ENCODE measurements around the gene TCP11X1. TPM values are rescaled to one million over a fixed set of nuclear protein-coding genes. Genes with fewer than 3 reads are reported as not detected.
A peak's percentile ranks its signal among the peaks of the same experiment; 100 is the strongest.
"Not testable (repeated sequence)": the region's sequence is repeated elsewhere in the genome, so short reads cannot be mapped to it uniquely, and the experiment has no call there.

Gene TCP11X1
- total RNA-seq (not detected), polyA plus RNA-seq (ENCODE audit: insufficient read length in 6 of 6) (under 1 TPM in 1 of 6 donors, not detected in 5; 0.25 TPM)
- long read RNA-seq, donor 1, result 0 reads
- long read RNA-seq, donor 2, result 0 reads
- long read RNA-seq, donor 3, result 0 reads
- long read RNA-seq, donor 4, result 0 reads
- long read RNA-seq, donor 5, result 0 reads
- long read RNA-seq, donor 6, result 0 reads
- long read RNA-seq, donor 7, result 0 reads
- long read RNA-seq, donor 8, result 0 reads
- long read RNA-seq, donor 9, result 0 reads
- long read RNA-seq, donor 10, result 0 reads
- long read RNA-seq, donor 11, partial matches to known transcripts, result 5 of 5 reads
- long read RNA-seq, donor 11, other reads (novel, unspliced or antisense), result 0 of 5 reads
- long read RNA-seq, donor 12, result 0 reads

DNA sequence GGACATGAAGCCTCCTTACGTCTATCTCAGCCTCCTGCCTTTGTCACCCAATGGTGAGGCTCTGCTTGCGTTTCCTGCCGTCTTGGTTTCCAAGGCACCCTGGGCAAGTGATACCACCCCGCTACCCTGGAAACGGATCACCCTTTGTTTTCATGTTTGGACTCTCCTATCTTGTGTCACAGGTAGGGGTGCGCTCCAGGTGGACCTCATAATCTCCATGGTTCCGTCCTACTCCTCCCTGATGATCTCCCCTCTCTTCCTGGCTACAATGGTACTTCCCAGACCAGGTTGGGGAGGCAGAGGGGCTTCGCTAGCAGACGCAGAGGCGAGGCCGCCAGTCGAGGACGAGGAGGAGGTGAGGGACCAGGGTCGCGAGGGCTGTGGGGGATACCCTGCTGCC lies at the start of gene TCP11X1:
Gene TCP11X1, plus strand, starts transcription at position 316 of the 400 bp plus-strand sequence.
- H3K4me1 ChIP-seq; intact Hi-C loops (cut with DNase I); ATAC-seq: not testable (repeated sequence)

DNA sequence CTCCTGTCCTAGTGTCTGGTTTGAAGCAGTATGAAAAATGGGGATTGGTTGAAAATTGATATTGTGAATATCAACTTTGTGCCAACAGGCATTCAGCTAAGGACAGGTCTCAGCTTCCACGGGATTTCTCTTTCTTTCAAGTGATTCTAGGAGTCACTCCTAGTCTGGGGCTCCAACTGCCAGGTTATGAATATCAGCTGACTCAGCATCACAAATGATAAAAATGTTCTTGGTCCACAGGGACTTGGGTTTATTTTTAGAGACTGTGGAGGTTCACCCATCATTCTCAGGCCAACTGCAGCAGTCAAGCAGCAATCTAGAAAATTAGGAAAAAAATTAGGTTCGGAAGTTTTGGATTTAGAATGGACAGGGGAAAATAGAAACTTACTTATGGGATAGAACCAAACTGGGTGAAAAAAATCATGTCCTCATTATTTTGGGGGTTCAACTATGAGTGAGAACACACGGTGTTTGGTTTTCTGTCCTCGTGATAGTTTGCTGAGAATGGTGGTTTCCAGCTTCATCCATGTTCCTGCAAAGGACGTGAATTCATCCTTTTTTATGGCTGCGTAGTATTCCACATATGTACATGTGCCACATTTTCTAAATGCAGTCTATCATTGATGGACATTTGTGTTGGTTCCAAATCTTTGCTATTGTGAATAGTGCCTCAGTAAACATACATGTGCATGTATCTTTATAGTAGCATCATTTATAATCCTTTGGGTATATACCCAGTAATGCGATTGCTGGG lies 29.0 kb upstream of the TCP11X1 start:
- Histone ChIP-seq H3K9me3 (peaks cover 0 to under 1% of the 10 kb centered on the region in 2 donors), H3K27ac (no peak overlapping the region), H3K27me3 (no peaks in the 10 kb centered on the region), H3K36me3 (no peaks in the 10 kb centered on the region), H3K4me3 (no peak overlapping the region), H3K4me1 (no peaks in the 10 kb centered on the region)
- no peak for ATAC-seq
- no peak for DNase-seq
- intact Hi-C loops (cut with DNase I), result no loop called here
- TF ChIP-seq, protein P1, sequence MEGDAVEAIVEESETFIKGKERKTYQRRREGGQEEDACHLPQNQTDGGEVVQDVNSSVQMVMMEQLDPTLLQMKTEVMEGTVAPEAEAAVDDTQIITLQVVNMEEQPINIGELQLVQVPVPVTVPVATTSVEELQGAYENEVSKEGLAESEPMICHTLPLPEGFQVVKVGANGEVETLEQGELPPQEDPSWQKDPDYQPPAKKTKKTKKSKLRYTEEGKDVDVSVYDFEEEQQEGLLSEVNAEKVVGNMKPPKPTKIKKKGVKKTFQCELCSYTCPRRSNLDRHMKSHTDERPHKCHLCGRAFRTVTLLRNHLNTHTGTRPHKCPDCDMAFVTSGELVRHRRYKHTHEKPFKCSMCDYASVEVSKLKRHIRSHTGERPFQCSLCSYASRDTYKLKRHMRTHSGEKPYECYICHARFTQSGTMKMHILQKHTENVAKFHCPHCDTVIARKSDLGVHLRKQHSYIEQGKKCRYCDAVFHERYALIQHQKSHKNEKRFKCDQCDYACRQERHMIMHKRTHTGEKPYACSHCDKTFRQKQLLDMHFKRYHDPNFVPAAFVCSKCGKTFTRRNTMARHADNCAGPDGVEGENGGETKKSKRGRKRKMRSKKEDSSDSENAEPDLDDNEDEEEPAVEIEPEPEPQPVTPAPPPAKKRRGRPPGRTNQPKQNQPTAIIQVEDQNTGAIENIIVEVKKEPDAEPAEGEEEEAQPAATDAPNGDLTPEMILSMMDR (IDR thresholded peaks at IDR 0.05), result no peak

More for the DNA sequence above, at the start of gene TCP11X1:
- H3K27me3 ChIP-seq, H3K9me3 ChIP-seq, H3K36me3 ChIP-seq, H3K27ac ChIP-seq, H3K4me3 ChIP-seq: not testable (repeated sequence)
- DNase-seq, result peak in 1 of 4 donors; percentile 10

DNA sequence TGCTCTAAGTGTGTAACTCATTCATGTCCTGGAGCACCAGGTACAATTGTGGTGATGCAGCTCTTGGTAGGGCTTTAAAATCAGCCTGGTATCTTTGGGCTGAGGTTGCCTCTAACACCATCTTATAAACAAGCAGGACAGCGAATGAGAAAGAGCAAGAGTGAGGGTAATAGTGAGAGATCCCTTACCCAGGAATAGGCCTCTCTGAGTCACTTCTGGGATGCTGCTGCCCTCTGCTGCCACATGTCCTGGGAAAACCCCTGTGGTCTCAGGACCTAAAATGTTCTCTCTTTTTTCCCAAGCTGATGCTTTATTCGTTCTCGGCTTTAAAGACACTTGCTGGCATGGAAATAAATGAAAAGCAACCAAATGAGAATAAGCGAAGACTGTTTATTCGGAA lies 7.2 kb upstream of the TCP11X1 start:
- not testable (repeated sequence) for H3K36me3 ChIP-seq
- peak; percentile 49 for ATAC-seq

DNA sequence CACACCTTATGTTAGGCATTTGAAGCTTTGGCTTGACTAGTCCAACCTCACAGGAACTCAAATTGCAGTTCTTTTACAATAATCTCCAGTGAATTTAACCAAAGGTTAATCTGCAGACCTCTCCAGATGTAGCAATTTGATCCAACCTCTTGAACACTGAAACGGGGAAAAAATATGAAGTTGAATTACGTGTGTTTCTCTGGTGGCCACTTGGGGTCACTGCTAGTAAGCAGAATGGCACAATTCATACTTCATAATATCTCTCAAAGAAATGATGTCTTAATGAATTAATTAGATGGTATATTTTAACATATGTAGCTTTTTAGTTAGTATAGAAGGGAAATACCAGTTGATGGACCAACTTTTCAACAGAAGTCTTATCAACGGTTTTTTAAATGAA lies 1.4 kb downstream of the TCP11X1 start:
- peak; percentile 42 for ATAC-seq
- H3K27me3 ChIP-seq; H3K9me3 ChIP-seq; H3K4me3 ChIP-seq; H3K27ac ChIP-seq; H3K4me1 ChIP-seq; intact Hi-C loops (cut with DNase I); H3K36me3 ChIP-seq; DNase-seq: not testable (repeated sequence)

More for the DNA sequence above, 7.2 kb upstream of the TCP11X1 start:
- H3K9me3 ChIP-seq; H3K4me3 ChIP-seq; H3K27ac ChIP-seq; intact Hi-C loops (cut with DNase I); DNase-seq; H3K4me1 ChIP-seq; H3K27me3 ChIP-seq: not testable (repeated sequence)

DNA sequence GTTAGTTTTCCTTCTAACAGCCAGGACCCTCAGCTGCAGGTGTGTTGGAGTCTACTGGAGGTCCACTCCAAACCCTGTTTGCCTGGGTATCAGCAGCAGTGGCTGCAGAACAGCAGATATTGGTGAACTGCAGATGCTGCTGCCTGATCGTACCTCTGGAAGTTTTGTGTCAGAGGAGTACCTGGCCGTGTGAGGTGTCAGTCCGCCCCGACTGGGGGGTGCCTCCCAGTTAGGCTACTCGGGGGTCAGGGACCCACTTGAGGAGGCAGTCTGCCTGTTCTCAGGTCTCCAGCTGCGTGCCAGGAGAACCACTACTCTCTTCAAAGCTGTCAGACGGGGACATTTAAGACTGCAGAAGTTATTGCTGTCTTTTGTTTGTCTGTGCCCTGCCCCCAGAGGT lies 20.6 kb downstream of the TCP11X1 start:
- intact Hi-C loops (cut with DNase I); H3K36me3 ChIP-seq; H3K9me3 ChIP-seq; ATAC-seq; H3K4me3 ChIP-seq; H3K27me3 ChIP-seq; H3K27ac ChIP-seq; H3K4me1 ChIP-seq: not testable (repeated sequence)
- peak in 2 of 4 donors; percentile 6 to 18 for DNase-seq

DNA sequence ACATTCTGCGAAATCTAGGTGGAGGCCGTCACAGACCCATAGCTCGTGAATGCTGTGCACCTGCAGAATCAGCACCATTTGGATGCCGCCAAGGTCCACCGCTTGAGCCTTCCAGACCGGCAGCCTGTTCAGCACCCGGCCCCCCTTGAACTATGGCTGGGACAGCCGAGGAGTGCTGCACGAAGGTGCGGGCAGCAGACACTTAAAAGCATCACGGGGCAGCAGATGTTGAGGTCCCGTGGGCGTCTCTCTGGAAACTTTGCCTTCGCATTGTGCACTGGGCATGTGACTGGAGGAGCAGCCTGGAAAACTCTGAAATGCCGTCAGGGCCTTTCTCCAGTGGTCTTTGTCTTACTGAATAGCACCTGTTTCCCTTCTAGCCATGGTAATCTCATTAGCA lies 25.2 kb downstream of the TCP11X1 start:
- H3K9me3 ChIP-seq; H3K4me1 ChIP-seq; H3K27me3 ChIP-seq; H3K4me3 ChIP-seq; intact Hi-C loops (cut with DNase I); ATAC-seq; H3K36me3 ChIP-seq; H3K27ac ChIP-seq: not testable (repeated sequence)
- peak in 1 of 4 donors; percentile 4 for DNase-seq

DNA sequence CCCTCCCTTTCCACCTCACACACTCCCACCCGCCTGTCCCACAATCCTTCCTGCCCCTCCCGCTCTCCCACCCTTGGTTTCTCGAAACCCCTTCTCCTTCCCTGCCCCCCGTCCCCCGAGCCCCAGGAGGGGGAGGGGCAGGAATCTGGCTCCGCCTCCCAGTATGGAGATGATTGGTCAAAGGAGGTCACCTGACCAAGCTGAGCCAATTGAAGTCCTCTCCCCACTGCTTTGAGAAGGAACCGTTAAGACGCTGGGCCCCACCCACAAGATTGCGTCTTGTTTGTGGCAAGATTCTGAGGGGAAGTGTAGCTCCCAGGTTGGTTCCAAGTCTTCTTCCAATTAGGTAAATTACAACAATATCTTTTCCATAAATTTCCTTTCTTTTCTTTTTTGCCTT lies 31.8 kb downstream of the TCP11X1 start, which contains the start of gene NXF2:
Gene NXF2, plus strand, starts transcription at position 275 of the 400 bp plus-strand sequence. CDS start 59,912 bp downstream, outside the sequence.
- H3K36me3 ChIP-seq; H3K27me3 ChIP-seq; H3K4me1 ChIP-seq; intact Hi-C loops (cut with DNase I); ATAC-seq; DNase-seq; H3K27ac ChIP-seq; H3K4me3 ChIP-seq; H3K9me3 ChIP-seq: not testable (repeated sequence)

DNA sequence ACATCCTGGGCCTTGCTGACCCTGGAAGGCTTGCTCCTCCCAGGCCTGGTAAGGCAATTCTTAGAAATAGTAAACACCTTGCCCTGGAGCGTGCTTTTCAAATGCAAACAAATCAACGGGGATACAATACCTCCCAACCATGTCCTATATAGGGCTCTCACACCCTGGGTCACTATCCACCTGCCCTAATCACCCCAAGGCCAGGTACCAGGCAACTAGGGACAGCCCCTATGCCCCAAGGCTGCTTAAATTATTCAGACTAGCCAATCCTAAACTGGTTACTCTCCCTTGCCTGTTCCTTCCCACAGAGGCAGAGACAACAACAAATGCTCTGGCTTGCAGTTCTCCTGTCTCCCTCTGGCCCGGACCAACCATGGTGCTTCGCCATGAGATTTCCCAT lies 57.1 kb downstream of the TCP11X1 start:
- H3K4me1 ChIP-seq; H3K4me3 ChIP-seq; H3K27me3 ChIP-seq; ATAC-seq; DNase-seq; intact Hi-C loops (cut with DNase I); H3K36me3 ChIP-seq; H3K9me3 ChIP-seq; H3K27ac ChIP-seq: not testable (repeated sequence)

Other genes starting within 250 kb of the TCP11X1 start
- 1 to 10 TPM; 3.3 to 4.4 TPM for gene TCEAL2, start 89.6 kb upstream of the TCP11X1 start, total RNA-seq
- gene TCEAL2, start 89.6 kb upstream of the TCP11X1 start, polyA plus RNA-seq (ENCODE audit: insufficient read length in 6 of 6), result 1 to 10 TPM; 1.1 to 3.3 (median 2.3) TPM
- not detected for gene TCEAL6, start 72.8 kb upstream of the TCP11X1 start, total RNA-seq
- under 1 TPM in 1 of 6 donors, not detected in 5; 0.23 TPM for gene TCEAL6, start 72.8 kb upstream of the TCP11X1 start, polyA plus RNA-seq (ENCODE audit: insufficient read length in 6 of 6)
- 1 to 10 TPM; 4.7 to 4.9 TPM for gene BEX5, start 59.3 kb upstream of the TCP11X1 start, total RNA-seq
- 1 to 10 TPM; 1.4 to 3.4 (median 2.4) TPM for gene BEX5, start 59.3 kb upstream of the TCP11X1 start, polyA plus RNA-seq (ENCODE audit: insufficient read length in 6 of 6)
- under 1 TPM in 1 of 2 donors, not detected in 1; 0.24 TPM for gene NXF2, start 31.9 kb downstream of the TCP11X1 start, total RNA-seq
- gene NXF2, start 31.9 kb downstream of the TCP11X1 start, polyA plus RNA-seq (ENCODE audit: insufficient read length in 6 of 6), result under 1 TPM in 3 of 6 donors, not detected in 3; 0.14 to 0.24 (median 0.18) TPM
- gene NXF2B, start 224.7 kb downstream of the TCP11X1 start, total RNA-seq, result under 1 TPM in 1 of 2 donors, not detected in 1; 0.24 TPM
- under 1 TPM in 5 of 6 donors, not detected in 1; 0.13 to 0.48 (median 0.31) TPM for gene NXF2B, start 224.7 kb downstream of the TCP11X1 start, polyA plus RNA-seq (ENCODE audit: insufficient read length in 6 of 6)

Measured in left lung (tissue), 14 donors.